ENCODE data around the gene MAP1A.
"Not testable (repeated sequence)": the region's sequence is repeated elsewhere in the genome, so short reads cannot be mapped to it uniquely, and the experiment has no call there.

The MAP1A gene

GRCh38 chr15:43529587-43530345 is 12.4 kb downstream of the MAP1A start:
- DNase-seq (ENCODE audit: low spot score): peak; percentile 32

- DNase-seq (ENCODE audit: low spot score): no peak
Observed at GRCh38 chr15:43531018-43531670, 13.7 kb downstream of the MAP1A start.

- not testable (repeated sequence) for DNase-seq (ENCODE audit: low spot score)
Observed at GRCh38 chr15:43532826-43533225, 15.4 kb downstream of the MAP1A start.

- no peak for DNase-seq (ENCODE audit: low spot score)
Observed at GRCh38 chr15:43534897-43535296, 17.5 kb downstream of the MAP1A start.

- no peak for DNase-seq (ENCODE audit: low spot score)
Observed at GRCh38 chr15:43538091-43538490, 20.7 kb downstream of the MAP1A start.

- DNase-seq (ENCODE audit: low spot score): peak; percentile 12
Observed at GRCh38 chr15:43541785-43542184, 24.4 kb downstream of the MAP1A start.

GRCh38 chr15:43544266-43544665 is 26.9 kb downstream of the MAP1A start:
- DNase-seq (ENCODE audit: low spot score): no peak

GRCh38 chr15:43545426-43545825 is 28.0 kb downstream of the MAP1A start:
- no peak for DNase-seq (ENCODE audit: low spot score)

GRCh38 chr15:43547539-43547938 is 30.1 kb downstream of the MAP1A start:
- no peak for DNase-seq (ENCODE audit: low spot score)

- DNase-seq (ENCODE audit: low spot score): no peak
Observed at GRCh38 chr15:43550527-43551363, 33.3 kb downstream of the MAP1A start.

- no peak for DNase-seq (ENCODE audit: low spot score)
Observed at GRCh38 chr15:43552256-43552655, 34.8 kb downstream of the MAP1A start.

GRCh38 chr15:43552986-43553385 is 35.6 kb downstream of the MAP1A start:
- DNase-seq (ENCODE audit: low spot score): no peak

- DNase-seq (ENCODE audit: low spot score): not testable (repeated sequence)
Observed at GRCh38 chr15:43562753-43563152, 45.3 kb downstream of the MAP1A start.

GRCh38 chr15:43563793-43564192 is 46.4 kb downstream of the MAP1A start:
- DNase-seq (ENCODE audit: low spot score): not testable (repeated sequence)

GRCh38 chr15:43566615-43567014 is 49.2 kb downstream of the MAP1A start:
- not testable (repeated sequence) for DNase-seq (ENCODE audit: low spot score)

GRCh38 chr15:43574607-43575006 is 57.2 kb downstream of the MAP1A start:
- DNase-seq (ENCODE audit: low spot score): not testable (repeated sequence)

All from RKO (cell line).